ENCODE data around the gene CDC42EP3.
A peak's percentile ranks its signal among the peaks of the same experiment; 100 is the strongest.

GRCh38 chr2:37652199-37652640, 19.2 kb downstream of the CDC42EP3 start:
- TF ChIP-seq POLR2AphosphoS5 (IDR thresholded peaks at IDR 0.05; ENCODE audit: low read depth, low read length): peak; percentile 73; the same call in 1 of the 2 replicates
- TF ChIP-seq POLR2A (IDR thresholded peaks at IDR 0.05; ENCODE audit: low read depth, low read length): peak; percentile 65; the same call in 1 of the 2 replicates

Data from GM12892 (cell line).